ENCODE data around the gene AGPAT3. TPM values are rescaled to one million over a fixed set of nuclear protein-coding genes. Genes with fewer than 3 reads are reported as not detected.

AGPAT3 gene
- total RNA-seq, 1 donor from 2014 or later, result 43.7 TPM

DNA sequence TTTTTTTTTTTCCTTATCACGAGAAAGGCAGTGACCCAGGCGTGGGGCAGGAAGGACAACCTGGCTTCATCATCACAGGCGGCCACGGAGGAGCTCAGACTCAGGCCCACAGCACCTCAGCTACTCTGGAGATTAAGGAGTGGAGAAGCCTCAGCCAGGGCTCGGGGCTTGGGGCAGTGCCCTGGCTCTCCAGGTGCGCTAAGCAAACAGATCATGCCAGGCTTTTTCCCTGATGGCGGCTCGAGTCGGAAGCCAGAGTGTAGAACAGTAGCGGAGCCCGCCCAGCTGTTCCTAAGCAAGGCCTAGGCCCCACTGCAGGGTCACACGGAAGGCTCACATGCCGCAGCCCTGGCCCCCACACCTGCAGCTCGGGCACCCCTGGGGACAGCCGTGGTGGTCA lies 70.7 kb downstream of the AGPAT3 start:
- no peak for DNase-seq (ENCODE audit: low read depth, low spot score)

DNA sequence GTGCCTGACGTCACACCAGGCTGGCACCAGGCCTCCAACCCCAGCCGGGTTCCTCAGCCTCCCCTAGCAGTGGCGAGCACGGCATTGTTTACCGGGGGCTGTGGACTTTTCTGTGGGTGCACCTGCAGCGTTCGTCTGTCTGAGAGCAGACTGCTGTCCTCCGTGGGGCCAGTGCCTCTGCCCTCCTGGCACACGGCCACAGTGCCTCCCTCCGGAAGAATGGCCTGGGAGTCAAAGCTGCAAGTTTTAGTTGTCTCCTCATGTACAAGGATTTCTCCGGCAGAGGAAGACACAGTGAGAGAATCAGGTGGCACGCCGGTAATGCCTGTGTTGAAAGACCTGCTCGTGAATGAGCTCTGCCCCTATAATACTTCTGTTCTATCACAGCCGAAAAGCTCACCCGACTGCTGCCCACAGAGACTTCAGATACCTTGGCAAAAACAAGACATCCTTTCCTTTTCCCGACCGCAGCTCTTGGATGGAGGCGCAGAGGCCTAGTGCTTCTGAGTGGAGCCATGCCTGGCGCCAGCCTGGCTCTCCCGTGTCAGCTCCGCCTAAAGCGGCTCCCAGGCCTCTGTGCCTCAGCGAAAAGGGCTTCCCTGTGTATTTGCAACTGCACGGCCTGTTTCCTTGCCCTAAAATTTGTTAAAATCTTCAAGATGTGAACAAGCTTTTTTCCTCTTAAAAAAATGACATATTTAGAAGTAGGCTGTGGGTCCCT lies 71.4 kb downstream of the AGPAT3 start:
- no peak for DNase-seq (ENCODE audit: low read depth, low spot score)

DNA sequence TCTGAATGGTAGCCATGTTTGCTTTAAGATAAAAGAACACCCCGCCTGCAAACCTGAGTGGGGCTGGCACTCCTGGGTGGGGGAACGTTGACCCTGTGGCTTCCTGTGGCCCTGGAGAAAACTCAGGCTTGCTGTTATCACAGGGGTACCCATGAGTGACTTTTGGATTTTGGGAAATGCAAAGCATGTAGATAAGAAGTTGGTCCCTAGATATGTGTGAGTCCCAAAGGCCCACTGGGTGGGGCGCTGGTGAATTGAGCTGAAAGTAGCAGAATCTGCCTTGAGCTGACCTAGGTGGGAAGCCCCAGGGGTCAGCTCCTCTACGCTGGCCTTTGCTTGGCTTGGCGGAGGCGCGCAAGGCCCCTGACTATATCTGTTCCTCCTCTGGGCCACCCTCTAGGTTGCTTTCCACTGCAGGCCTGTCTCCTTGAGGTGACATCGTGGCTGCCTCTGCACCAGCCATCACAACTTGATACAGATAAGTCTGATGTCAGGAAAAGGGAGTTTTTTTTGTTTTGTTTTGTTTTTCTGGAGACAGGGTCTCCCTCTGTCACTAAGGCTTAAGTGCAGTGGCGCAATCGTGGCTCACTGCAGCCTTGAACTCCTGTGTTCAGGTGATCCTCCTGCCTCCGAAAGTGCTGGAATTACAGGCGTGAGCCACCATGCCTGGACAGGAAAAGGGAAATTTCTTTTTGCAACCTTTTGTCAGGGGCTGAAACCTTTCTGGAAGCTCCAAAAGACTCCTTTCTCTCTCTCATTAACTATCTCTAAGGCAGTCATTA lies 72.2 kb downstream of the AGPAT3 start:
- no peak for DNase-seq (ENCODE audit: low read depth, low spot score)

DNA sequence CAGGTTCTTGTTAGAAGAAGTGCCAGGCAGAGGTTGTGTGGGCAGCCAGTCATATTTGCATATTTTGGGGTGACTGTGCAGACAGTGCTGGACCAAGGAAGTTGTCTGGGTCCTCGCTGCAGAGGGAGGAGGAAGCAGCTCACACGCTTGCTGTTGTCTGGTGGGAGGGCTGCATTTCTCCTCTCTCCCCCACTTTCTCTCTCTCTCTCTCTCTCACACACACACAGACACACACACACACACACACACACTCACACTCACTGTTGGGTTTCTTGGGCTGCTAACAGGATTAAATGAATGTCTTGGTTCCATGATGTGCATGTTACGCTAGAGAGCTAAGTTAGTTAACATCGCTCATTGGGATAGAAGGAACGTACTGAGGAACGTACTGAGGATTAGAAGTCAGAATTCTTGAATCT lies 72.9 kb downstream of the AGPAT3 start:
- no peak for DNase-seq (ENCODE audit: low read depth, low spot score)

DNA sequence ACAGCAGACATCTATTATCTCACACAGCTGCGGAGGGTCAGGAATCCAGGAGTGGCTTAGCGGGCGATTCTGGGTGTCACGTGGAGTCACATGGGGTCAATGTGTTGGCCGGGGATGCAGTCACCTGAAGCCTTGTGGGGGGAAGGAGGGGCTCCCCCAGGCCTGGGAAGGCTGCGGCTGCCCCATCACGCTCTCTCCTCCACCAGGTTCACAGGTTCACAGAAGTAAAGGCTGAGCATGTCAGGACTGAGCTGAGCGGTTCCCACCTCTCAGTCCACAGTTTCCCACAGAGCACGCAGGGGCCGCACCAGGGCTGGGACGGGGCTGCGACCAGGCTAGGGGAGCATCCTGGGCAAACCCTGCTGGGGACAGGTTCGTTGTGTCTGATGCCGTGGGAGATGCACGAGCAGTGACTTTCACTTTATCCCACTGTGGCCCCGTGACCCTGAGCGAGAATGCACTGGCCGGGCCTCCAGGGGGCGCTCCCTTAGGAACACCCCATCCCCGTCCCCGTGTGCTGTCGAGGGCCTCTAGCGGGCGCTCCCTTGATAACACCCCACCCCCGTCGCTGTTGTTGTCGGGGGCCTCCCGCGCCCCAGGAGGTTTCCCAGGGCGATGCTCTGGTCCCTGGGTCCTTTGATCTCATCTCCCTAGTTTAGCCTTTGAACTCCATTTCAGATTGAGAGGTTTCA lies 73.9 kb downstream of the AGPAT3 start:
- peak; percentile 19 for DNase-seq (ENCODE audit: low read depth, low spot score)

DNA sequence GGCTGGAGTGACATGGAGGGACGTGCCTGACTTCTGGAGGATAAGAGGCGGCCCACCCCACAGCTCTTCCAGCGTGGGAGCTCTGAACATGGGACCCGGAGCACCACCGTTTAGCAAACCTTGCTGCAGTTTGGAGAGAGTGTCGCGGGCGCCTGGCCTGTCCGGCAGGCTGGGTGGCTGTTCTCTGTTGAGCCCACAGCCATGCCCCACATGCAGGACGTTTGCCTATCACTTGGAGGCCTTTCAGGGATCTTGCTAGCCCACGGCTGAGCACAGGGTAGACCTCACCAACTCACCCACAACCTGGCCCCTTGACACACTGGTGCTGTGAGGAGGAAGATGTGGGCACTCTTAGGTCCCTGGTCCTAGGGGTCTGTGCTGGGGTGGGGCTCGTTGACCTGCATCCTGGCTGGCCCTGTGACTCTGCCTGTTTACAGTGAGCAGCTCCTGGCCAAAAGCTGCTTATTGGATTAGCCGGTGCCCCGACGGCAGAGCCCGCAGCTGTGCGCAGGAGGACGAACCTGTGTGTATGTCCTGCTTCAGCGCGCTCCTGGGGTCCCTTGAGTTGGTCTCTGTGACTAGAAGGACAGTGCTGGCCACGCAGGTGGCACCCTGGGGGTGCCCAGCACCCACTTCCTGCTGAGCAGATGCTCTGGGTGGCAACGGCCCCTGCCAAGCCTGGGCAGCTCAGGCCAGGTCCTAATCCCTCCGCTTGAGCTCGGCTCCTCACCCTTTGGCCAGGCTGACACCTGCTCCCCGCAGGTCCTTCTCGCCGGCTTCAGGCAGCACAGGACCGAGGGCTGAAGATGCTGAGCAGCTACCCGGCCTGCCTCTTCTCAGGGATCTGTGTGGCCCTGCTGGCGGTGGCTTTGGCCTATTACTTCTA lies 74.7 kb downstream of the AGPAT3 start:
- no peak for DNase-seq (ENCODE audit: low read depth, low spot score)

DNA sequence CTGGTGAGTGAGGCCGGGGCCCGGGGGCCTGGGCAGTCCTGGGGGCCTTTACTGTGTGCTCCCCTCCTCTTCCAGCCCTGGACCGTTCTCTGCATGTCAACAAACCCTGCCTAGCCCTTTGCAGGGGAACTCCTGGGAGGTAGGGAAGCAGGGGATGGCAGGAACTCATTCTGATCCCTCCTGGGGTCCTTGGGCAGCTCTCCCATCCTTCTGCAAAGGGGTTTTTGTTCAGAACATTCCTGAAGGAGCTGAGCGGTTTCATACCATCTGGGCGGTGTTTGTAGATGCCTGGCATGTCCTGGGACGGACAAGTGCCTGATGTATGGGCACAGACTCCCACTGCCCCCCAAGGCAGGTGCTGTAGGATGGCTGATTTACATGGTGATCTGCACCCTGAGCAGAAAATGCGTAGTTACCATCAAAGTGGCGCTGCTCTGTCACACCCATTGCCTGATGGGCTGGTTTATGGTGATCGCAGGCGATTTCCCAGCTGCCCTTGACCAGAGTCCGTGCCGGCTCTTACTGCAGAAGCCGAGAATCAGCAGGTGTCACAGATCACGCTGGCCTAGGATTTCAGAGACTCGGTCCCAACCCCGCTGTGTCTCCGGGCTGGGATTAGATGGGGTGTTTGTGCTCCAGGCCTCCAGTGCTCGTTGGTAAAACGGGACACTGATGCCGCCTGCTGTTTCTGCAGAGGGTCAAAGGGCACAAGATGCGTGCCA lies 75.5 kb downstream of the AGPAT3 start:
- DNase-seq (ENCODE audit: low read depth, low spot score), result no peak

DNA sequence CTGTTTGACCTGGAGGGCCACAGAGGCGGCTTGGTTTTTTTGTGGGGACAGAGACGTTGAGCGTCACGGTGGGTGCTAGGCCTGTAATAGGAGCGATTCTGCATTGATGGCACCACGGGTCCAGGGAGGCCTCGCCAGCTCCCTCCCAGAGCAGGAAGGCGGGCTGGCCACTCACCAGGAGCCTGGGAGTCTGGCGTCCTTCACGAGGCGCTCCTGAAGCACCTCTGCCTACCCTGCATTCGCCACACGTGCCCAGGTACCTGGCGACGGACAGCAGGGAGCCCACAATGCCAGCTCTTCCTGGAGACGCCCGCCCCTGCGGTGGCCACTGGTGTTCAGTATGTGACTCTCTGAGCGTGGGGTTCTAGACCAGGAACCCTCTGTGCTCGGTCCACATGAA lies 77.2 kb downstream of the AGPAT3 start:
- DNase-seq (ENCODE audit: low read depth, low spot score), result no peak

DNA sequence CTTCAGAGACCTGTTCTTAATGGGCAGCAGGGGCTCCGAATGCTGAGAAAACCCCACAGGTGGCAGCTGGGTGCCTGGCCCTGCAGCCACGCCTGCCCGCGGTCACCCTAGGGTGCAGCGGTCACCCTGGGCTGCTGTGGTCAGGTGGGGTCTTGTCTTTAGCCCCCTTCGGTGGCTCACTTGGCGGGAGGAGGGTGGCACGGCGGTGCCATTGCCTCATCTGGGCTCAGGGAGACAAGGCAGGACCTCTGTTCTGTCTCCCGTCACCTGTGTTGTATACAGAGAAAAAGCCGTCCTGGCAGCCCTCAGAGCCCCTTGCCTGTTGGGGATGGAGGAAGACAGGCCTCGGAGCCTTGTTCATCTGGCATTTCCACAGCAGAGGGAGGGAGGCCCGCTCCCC lies 77.6 kb downstream of the AGPAT3 start:
- no peak for DNase-seq (ENCODE audit: low read depth, low spot score)

DNA sequence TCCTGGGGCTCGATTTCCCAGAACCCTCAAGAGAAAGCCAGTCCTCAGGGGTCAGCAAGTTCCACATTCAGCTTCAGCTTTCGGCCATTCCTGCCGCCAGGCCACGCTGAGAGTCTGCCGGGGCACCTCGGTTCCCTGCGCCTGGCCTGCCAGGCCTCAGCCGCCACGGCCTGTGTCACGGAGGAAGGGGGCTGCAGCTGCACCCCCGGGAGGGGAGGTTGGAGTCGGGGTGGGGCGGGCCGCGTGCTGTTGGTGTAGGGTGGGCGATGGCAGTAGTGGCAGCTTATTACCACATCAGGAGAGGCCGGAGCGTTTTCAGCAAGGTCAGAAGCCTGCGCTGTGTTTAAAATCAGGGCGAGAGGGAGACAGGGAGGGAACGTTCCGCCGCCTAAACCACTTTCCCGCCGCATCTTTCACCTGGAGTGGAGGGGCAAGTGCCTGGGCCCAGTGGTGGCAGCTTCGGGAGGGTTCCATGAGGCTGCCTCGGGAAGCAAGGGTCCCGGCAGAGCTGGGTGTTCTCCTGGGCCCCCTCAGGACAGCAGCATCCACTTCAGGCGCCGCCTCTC lies 78.6 kb downstream of the AGPAT3 start:
- no peak for DNase-seq (ENCODE audit: low read depth, low spot score)

DNA sequence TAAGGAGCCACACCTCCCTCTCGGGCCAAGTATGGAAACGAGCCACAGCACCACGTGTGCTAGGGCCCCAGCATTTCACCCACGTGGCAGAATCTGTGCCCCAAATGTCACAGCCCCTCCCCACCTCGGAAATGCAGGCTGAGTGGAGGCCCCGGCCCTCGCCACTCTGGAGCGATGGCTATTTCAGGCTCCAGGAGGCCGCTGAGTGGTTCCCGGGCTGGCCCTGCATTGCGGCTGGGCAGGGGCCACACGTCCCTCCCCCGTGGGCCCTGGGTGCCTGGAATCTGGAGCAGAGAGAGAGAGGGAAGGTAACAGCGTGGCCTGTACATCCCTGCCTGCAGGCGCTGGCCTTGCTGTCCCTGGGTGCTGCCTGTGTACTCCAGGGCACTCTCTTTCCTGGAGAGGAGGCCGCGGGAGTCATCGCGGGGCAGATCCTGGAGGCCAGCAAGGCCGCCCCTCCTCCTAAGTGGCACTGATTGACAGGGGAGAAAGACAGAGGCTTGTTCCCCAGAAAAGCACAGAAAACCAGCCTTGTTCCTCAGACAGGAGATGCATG lies 79.1 kb downstream of the AGPAT3 start:
- DNase-seq (ENCODE audit: low read depth, low spot score), result no peak

DNA sequence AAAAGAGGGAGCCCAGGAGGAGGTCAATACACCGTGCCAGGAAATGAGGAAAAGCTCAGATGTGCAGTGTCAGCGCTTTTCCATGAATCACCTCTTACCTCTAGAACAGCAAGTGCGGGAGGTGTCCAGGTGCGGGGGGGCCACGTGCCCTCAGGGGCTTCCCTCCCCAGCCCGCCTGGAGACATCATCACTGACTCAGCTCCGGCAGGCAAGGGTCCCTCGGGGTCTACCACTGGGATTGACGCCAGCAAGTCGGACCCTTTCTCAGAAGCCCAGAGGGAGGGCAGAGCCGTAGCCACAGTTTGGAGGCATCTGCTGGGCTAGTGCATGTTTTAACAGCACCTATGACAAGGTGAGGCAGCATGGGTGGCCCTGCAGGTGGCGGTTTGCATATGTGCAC lies 79.7 kb downstream of the AGPAT3 start:
- no peak for DNase-seq (ENCODE audit: low read depth, low spot score)

DNA sequence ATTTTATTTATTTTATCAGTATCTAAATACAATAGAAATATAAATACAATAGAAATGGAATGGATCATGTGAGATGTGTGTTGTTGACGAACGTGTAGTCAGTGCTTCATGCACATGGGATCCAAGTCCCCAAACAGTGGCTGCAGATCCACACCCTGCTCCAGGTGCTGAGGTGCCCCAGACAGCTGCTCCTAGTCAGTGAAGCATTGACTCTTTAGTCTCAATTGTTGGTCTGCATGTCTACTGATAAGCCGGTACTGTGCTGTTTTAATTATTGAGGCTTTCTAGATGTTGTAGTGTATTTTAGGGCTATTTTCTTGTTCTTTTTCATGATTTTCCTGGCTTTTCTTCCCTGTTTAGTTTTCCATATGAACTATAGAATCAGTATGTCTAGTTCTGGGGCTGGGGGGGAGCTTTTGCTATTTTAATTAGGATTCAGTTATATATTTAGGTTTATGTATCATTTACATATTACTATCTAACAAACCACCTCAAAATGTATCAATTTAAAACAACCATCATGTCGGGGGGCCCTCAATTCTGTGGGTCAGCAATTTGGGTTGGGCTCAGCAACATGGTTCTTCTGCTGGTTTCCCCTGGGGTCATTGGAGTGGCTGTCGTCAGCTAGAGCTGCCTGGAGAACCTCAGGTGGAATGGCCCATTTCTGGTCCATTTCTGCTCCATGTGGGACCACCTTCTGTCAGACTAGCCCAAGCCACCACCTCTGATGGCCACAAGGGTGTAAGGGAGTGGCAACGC lies 83.9 kb downstream of the AGPAT3 start:
- DNase-seq (ENCODE audit: low read depth, low spot score), result no peak

DNA sequence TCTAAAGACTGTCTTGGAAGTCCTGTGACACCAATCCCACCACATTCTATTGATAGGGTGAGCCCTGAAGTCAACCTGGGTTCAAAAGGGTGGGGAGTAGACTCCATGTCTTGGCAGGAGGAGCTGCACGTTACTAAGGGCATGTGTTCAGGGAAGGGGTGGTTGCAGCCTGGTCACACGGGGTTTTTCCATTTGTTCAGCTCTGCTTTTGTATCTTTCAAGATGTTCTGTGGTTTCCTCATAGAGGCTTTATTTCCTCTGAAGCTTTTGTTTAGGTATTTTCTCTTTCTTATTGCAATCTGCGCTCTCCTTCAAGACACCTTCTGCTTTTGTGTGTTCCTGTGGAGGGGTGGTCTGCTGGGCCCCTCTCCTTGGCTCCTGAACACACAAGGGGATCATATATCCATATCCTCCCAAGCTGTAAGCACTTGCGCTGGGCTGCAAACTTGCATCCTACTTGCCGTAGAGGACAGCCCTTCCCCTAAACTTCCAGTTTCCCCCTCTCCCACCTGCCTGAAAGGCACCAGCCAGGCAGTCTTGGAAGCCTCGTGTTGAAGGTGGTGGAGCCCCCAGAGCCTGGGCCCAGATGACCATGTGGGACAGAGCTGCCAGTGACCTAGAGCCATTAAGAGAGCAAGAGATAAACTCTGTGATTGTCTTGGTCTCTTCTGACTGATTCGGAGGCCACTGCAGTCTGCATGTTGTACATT lies 84.6 kb downstream of the AGPAT3 start:
- no peak for DNase-seq (ENCODE audit: low read depth, low spot score)

DNA sequence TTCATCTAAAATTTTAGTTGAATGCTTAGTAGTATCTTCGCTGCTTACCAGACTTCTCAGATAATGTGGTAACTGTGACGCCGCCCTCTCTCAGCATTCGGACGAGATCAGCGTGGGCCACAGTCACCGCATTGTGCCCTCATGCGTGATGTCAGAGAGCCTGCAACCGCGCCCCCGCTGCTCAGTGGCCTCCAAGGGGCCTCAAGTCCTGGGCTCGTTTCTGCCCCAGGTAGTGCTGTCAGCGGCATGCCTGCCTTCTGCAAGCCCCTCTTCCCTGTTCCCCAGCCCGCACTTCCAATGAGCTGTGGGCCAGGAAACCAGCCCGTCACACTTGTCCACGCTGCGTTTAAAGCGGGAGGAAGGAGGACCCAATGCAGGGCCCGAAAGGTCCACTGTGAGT lies 85.5 kb downstream of the AGPAT3 start:
- DNase-seq (ENCODE audit: low read depth, low spot score), result no peak

DNA sequence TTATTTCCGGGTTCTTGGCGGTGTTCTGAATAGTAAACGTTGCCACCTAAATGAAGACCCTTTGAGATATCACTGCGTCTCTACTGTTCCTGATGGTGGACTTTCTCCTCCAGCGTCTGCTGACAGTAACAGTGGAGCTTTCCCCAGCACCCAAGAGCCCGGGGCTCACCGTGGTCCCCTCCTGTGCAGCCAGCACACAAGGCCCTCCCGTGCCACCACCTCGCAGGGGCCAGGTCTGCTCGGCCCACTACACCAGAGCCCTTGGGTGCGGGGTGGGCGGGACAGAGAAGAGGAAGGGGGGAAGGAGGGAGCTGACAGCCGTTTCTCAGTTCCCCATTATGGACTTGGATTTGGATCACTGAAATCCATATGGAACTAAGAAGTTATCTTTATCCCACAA lies 85.9 kb downstream of the AGPAT3 start:
- no peak for DNase-seq (ENCODE audit: low read depth, low spot score)

DNA sequence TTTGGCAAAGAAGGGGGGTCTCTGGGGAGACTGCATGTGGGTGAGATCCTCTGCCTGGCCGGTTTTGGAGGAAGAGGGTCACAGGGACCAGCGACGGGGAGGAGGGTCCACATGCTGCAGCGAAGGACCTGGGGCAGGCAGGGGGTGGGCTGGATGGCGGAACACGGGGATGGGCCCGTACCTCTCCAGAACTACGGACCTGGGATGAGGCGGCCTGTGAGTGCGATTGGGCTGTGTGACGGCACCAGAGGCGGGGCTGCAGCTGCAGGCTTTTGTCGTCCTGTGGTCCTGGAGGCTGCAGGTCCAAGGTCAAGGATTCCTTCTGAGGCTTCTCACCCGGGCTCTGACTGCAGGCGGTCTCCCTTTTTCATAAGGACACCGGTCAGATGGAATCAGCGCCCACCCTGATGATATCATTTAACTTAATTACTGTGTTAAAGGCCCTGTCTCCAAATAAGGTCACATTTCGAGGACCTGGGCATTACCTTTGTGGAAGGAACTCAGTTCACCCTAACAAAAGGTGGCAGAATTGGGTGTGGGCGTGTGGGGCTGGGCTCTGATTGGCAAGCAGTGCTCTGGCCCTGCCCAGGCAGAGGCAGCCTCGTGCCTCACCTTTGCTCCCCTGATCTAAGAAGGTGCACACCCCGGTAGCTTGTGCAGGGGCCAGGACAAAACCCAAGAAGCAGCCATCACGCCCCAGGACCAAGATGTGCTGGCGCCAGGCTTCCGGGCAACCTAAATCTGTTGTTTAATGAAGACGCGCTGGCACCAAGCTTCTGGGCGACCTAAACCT lies 87.1 kb downstream of the AGPAT3 start:
- no peak for DNase-seq (ENCODE audit: low read depth, low spot score)

DNA sequence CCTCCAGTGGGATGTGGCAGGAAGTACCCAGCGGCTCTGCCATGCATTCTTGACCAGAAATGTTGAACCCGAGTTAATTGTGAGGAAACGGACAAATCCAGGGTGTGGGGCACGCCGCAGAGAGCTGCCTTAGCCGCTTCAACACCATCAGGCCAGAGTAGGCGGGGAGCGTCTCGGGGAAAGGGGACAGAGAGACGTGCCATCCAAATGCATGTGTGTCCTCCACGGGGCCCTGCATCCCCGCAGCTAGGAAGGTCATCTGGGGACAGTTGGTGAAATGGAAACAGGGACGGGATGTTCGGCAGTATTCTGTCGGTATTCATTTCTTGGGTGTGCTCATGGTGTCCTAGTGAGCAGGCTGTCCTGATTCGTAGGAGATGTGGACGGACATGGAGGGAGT lies 88.0 kb downstream of the AGPAT3 start:
- DNase-seq (ENCODE audit: low read depth, low spot score), result no peak

Measured in pulmonary artery endothelial cell (primary cell).